A172 (cell line): ENCODE data around the gene DHODH. TPM values are rescaled to one million over a fixed set of nuclear protein-coding genes. Genes with fewer than 3 reads are reported as not detected.
"Not testable (repeated sequence)": the region's sequence is repeated elsewhere in the genome, so short reads cannot be mapped to it uniquely, and the experiment has no call there.

Source experiments
- DNase-seq: peaks from one replicate; pipeline ENCODE4 v3.0.0-alpha.2; 2015; ENCODE audit warnings: low spot score
- total RNA-seq: library from RNA; depleted of rRNA; stranded (reverse); fragments of >200 nt; shearing (Covaris generic); gene quantifications from 2 replicates; pipeline ENCODE4 v1.2.3, GENCODE V29; 2014; rRNA removed

Gene DHODH
- total RNA-seq, 1 experiment from 2014 or later = 10.2 TPM

- not testable (repeated sequence) for DNase-seq
Measured at GRCh38 chr16:72054254-72054847, 45.8 kb downstream of the DHODH start, which contains the start of gene HP. TSS of gene HP (plus strand) at chr16:72054505. CDS start at chr16:72054653, 148 bp downstream.

GRCh38 chr16:72055911-72056310, 47.4 kb downstream of the DHODH start:
- no peak for DNase-seq

GRCh38 chr16:72057313-72057712, 48.8 kb downstream of the DHODH start:
- not testable (repeated sequence) for DNase-seq

GRCh38 chr16:72059060-72059459, 50.5 kb downstream of the DHODH start:
- DNase-seq = not testable (repeated sequence)

- DNase-seq = no peak
Measured at GRCh38 chr16:72060405-72060804, 51.9 kb downstream of the DHODH start.

- no peak for DNase-seq
Measured at GRCh38 chr16:72061564-72061963, 53.0 kb downstream of the DHODH start.

DNA sequence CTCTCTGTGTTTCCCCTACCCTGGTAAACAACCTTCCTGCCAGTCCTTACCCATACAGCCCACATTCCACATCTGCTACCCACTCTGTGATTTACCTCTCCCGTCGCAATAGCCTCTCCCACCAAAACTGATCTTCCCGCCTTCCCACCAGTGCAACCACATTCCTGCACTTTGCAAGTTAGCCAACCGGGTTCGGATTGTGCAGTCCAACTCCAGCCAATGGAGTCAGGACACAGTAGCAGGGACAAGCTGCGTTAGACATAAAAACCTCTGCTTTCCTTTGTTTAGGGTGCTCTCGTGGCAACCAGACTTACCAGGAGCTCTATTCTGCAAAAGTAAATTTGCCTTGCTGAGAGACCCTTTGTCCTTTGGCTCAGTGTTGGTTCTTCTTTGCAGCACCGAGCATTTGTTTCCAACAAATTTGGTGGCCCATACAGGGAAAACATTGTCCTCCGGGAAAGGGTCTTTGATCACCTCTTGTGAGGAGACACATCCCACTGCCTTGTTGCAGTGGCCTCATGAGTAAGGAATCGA, 55.9 kb downstream of the DHODH start:
- no peak for DNase-seq

- DNase-seq = peak; percentile 24
Measured at GRCh38 chr16:72066747-72067146, 58.2 kb downstream of the DHODH start.

DNA sequence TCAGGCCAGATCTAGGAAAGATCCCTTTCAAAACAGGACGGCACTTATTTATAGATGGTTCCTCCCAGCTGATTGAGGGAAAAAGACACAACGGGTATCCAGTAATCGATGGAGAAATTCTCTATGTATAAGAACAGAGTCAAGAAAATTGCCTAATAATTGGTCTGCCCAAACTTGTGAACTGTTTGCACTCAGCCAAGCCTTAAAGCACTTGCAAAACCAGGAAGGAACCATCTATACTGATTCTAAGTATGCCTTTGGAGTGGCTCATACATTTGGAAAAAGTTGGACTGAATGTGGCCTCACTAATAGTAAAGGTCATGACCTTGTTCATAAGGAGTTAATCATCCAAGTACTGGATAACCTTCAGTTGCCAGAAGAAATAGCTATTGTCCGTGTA, 60.4 kb downstream of the DHODH start:
- DNase-seq = no peak

DNA sequence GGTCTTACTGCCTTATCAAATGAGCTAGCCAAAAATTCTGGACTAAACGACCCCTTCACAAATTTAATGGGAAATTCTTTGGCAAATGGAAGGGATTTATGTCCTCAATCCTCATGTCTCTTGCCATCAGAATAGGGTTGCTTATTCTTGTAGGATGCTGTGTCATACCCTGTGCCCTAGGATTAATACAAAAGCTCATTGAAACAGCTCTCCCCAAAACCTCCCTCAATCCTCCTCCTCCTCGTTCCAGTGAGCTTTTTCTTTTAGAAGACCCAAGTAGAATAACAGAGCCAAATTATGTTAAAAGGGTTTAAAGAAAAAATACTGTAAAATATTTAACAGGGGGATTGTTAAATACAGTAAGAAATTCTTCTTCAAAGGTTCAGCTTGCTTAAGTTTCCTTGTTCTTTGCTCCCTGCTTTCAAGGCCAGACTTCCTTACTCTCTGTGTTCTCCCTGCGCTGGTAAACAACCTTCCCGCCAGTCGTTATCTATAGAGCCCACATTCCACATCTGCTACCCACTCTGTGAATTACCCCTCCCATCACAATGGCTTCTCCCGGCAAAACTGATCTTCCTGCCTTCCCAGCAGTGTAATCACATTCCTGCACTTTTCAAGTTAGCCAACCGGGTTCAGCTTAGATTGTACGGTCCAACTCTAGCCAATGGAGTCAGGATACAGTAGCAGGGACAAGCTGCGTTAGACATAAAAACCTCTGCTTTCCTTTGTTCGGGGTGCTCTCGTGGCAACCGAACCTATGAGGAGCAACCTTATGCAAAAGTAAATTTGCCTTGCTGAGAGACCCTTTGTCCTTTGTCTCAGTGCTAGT, 64.2 kb downstream of the DHODH start:
- no peak for DNase-seq

- no peak for DNase-seq
Measured at GRCh38 chr16:72073560-72074230, 65.2 kb downstream of the DHODH start.

DNA sequence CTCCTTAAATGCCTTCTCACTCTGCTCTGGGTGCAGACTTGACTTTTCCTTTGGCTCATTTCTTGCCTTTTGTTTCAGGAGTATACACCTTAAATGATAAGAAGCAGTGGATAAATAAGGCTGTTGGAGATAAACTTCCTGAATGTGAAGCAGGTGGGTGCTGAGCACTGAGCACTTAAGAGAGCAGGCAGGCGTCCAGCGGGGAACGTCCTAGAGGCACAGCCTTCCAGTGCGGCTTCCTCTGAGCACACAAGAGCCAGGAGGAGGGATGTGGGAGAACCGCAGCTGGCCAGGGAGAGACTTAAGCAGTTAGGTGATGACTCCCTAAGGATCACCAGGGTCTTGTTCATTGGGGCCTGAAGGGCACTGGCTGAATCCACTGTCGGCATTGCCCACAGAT, 66.5 kb downstream of the DHODH start:
- not testable (repeated sequence) for DNase-seq

Other genes with a start within 250 kb of the DHODH start
- gene AP1G1, start 199.9 kb upstream of the DHODH start, total RNA-seq = 49.8 and 52.8 TPM in 2 replicates
- 6.5 and 7.5 TPM in 2 replicates for gene ATXN1L, start 162.8 kb upstream of the DHODH start, total RNA-seq
- gene ZNF821, start 124.6 kb upstream of the DHODH start, total RNA-seq = 8.1 and 23.9 TPM in 2 replicates
- gene IST1, start 113.2 kb upstream of the DHODH start, total RNA-seq = 163 and 166 TPM in 2 replicates
- not detected in 2 replicates for gene PKD1L3, start 8.3 kb upstream of the DHODH start, total RNA-seq
- gene HP, start 45.8 kb downstream of the DHODH start, total RNA-seq = not detected in 2 replicates
- gene HPR, start 54.5 kb downstream of the DHODH start, total RNA-seq = 0.19 TPM in 1 of 2 replicates, not detected in the other
- 9.2 and 12.0 TPM in 2 replicates for gene TXNL4B, start 84.9 kb downstream of the DHODH start, total RNA-seq
- gene DHX38, start 85.1 kb downstream of the DHODH start, total RNA-seq = 42.1 and 47.2 TPM in 2 replicates
- gene PMFBP1, start 163.4 kb downstream of the DHODH start, total RNA-seq = 1.7 and 1.8 TPM in 2 replicates